CD4-positive, alpha-beta T cell (primary cell): ENCODE results near the gene CRAMP1. TPM values are rescaled to one million over a fixed set of nuclear protein-coding genes. Genes with fewer than 3 reads are reported as not detected.
A peak's percentile ranks its signal among the peaks of the same experiment; 100 is the strongest.
"Not testable (repeated sequence)": the region's sequence is repeated elsewhere in the genome, so short reads cannot be mapped to it uniquely, and the experiment has no call there.

Source experiments
- ATAC-seq: fragments of 200-7000 bp; cut with Tn5 transposase; one replicate; pipeline ENCODE4 v1.10.0; 2022; ENCODE audit warnings: mild to moderate bottlenecking; ENCODE audit not compliant: poor library complexity
- CTCF ChIA-PET: fragments of 350-600 bp; sonication (Branson Sonifier 250); formaldehyde crosslinking; loops from one replicate; lab custom pipeline; 2021; ENCODE audit warnings: antibody characterized with exemption, inconsistent platforms; lab: Charles Lee
- POLR2A ChIA-PET: fragments of 350-600 bp; sonication (Branson Sonifier 250); formaldehyde crosslinking; loops from one replicate; lab custom pipeline; 2021; ENCODE audit warnings: antibody characterized with exemption, inconsistent platforms; lab: Charles Lee
- DNase-seq, 14 experiments: peaks; one replicate each; pipeline ENCODE4 v3.0.0-alpha.2; 2013 to 2020; ENCODE audit warnings: mixed read lengths in 2 of 14
- H3K27ac ChIP-seq, 2 donors: one replicate each; pipeline versions ENCODE4 v1.5.1 to v1.7.0; 2013; ENCODE audit warnings: low read length in 2 of 2, low read depth in 1 of 2, mild to moderate bottlenecking in 1 of 2
- H3K27me3 ChIP-seq, 2 experiments: 1 replicate in 1 of 2; 2 replicates in 1 of 2; pipeline versions ENCODE4 v1.6.1 to v1.7.0; 2013; ENCODE audit warnings: low read length in 2 of 2, control low read depth in 1 of 2, mild to moderate bottlenecking in 1 of 2, moderate library complexity in 1 of 2; ENCODE audit not compliant: insufficient read depth in 2 of 2, control insufficient read depth in 1 of 2
- H3K36me3 ChIP-seq: one replicate; pipeline ENCODE4 v1.6.1; 2013; ENCODE audit warnings: low read length, control low read depth; ENCODE audit not compliant: insufficient read depth
- H3K4me1 ChIP-seq: one replicate; pipeline ENCODE4 v1.6.1; 2013; ENCODE audit warnings: low read length, control low read depth; ENCODE audit not compliant: insufficient read depth
- H3K4me3 ChIP-seq: one replicate; pipeline ENCODE4 v1.5.1; 2013; ENCODE audit warnings: mild to moderate bottlenecking, low read length, moderate library complexity
- H3K9me3 ChIP-seq, 2 experiments: 1 replicate in 1 of 2; 2 replicates in 1 of 2; pipeline versions ENCODE4 v1.6.1 to v1.7.0; 2013; ENCODE audit warnings: low read length in 2 of 2, mild to moderate bottlenecking in 2 of 2, control low read depth in 1 of 2, moderate library complexity in 1 of 2; ENCODE audit not compliant: control insufficient read depth in 1 of 2, insufficient read depth in 1 of 2
- H3K27ac Mint-ChIP-seq: one replicate; pipeline ENCODE4 v1.8.0; 2020; ENCODE audit warnings: mixed read lengths
- H3K27me3 Mint-ChIP-seq: one replicate; pipeline ENCODE4 v1.8.0; 2021; ENCODE audit warnings: mixed read lengths
- H3K36me3 Mint-ChIP-seq: one replicate; pipeline ENCODE4 v1.8.0; 2021; ENCODE audit warnings: low read depth, mixed read lengths
- H3K4me1 Mint-ChIP-seq: one replicate; pipeline ENCODE4 v1.8.0; 2021; ENCODE audit warnings: low read depth, mixed read lengths
- H3K4me3 Mint-ChIP-seq: one replicate; pipeline ENCODE4 v1.8.0; 2020; ENCODE audit warnings: mild to moderate bottlenecking, mixed read lengths
- H3K9me3 Mint-ChIP-seq: one replicate; pipeline ENCODE4 v1.8.0; 2020; ENCODE audit warnings: mixed read lengths
- intact Hi-C, 2 experiments: fragments of 100-400 bp; cut with DNase I in 1 of 2; cut with micrococcal nuclease in 1 of 2; formaldehyde crosslinking; loops; one replicate each; pipeline versions ENCODE4 v1.15.1 to v1.9.0; 2023 to 2025; cut with DNase I, micrococcal nuclease
- total RNA-seq, 174 experiments: library from RNA in 2 of 174; stranded (reverse) in 2 of 174; gene quantifications; one replicate each; pipeline ENCODE4 v1.2.3 and lab custom pipeline; 2021 to 2026
- TF ChIP-seq, protein P1 (sequence below): fragments of 200-600 bp; IDR thresholded peaks from one replicate; pipeline ENCODE4 v1.8.0; 2022; ENCODE audit warnings: antibody characterized with exemption, mild to moderate bottlenecking

Gene CRAMP1
- total RNA-seq, 2 experiments from 2014 or later, result 14.1 to 15.2 TPM

GRCh38 chr16:1701216-1701878 is 89.2 kb downstream of the CRAMP1 start:
- H3K4me1 Mint-ChIP-seq, result peaks cover 13% of the 10 kb centered on the region
- Histone ChIP-seq H3K27ac (no peak overlapping the region), H3K4me3 (no peak overlapping the region), H3K36me3 (peaks cover 34% of the 10 kb centered on the region), H3K4me1 (peaks cover 7% of the 10 kb centered on the region), H3K27me3 (no peaks in the 10 kb centered on the region), H3K9me3 (no peaks in the 10 kb centered on the region)
- no peak for DNase-seq
- H3K9me3 Mint-ChIP-seq, result no peaks in the 10 kb centered on the region
- no peak for ATAC-seq
- H3K27ac Mint-ChIP-seq, result no peak overlapping the region
- no peak overlapping the region for H3K4me3 Mint-ChIP-seq
- CTCF ChIA-PET, result no interaction called here
- TF ChIP-seq, protein P1, sequence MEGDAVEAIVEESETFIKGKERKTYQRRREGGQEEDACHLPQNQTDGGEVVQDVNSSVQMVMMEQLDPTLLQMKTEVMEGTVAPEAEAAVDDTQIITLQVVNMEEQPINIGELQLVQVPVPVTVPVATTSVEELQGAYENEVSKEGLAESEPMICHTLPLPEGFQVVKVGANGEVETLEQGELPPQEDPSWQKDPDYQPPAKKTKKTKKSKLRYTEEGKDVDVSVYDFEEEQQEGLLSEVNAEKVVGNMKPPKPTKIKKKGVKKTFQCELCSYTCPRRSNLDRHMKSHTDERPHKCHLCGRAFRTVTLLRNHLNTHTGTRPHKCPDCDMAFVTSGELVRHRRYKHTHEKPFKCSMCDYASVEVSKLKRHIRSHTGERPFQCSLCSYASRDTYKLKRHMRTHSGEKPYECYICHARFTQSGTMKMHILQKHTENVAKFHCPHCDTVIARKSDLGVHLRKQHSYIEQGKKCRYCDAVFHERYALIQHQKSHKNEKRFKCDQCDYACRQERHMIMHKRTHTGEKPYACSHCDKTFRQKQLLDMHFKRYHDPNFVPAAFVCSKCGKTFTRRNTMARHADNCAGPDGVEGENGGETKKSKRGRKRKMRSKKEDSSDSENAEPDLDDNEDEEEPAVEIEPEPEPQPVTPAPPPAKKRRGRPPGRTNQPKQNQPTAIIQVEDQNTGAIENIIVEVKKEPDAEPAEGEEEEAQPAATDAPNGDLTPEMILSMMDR, result no peak
- POLR2A ChIA-PET, result interaction anchor here (1.5 kb wide), 1 partner anchor 24 kb away, joined by 4 read pairs; no protein-coding TSS in a partner anchor
- intact Hi-C loops, result no loop called here
- H3K27me3 Mint-ChIP-seq, result no peaks in the 10 kb centered on the region
- peaks cover 61% of the 10 kb centered on the region for H3K36me3 Mint-ChIP-seq

DNA sequence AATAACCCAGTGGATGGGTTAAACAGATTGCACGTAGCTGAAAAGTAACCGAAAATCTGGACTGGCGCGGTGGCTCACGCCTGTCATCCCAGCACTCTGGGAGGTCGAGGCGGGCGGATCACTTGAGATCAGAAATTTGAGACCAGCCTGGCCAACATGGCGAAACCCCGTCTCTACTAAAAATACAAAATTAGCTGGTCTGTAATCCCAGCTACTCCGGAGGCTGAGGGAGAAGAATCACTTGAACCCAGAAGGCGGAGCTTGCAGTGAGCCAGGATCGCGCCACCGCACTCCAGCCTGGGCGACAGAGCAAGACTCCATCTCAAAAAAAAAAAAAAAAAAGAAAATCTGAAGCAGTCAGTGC is 93.1 kb downstream of the CRAMP1 start:
- H3K9me3 Mint-ChIP-seq, H3K27me3 ChIP-seq, H3K9me3 ChIP-seq, H3K27me3 Mint-ChIP-seq: not testable (repeated sequence)
- CTCF ChIA-PET, result interaction anchor here (0.6 to 5.1 kb wide), 22 partner anchors 8 to 342 kb away, joined by 3 to 39 read pairs (median 3); partner anchors contain the start of genes CRAMP1, EME2, IFT140 and JPT2
- Histone ChIP-seq H3K4me3 (peak overlapping the region; percentile 81), H3K27ac (peak overlapping the region; percentile 77 to 79), H3K36me3 (peaks cover 12% of the 10 kb centered on the region), H3K4me1 (peaks cover 34% of the 10 kb centered on the region)
- POLR2A ChIA-PET, result interaction anchor here (1.2 to 3.6 kb wide), 21 partner anchors 8 to 396 kb away, joined by 3 to 67 read pairs (median 7); partner anchors contain the start of genes CRAMP1, EME2, FAHD1 and HAGH
- ATAC-seq (peak; percentile 30), DNase-seq (peak in 3 of 14 experiments; percentile 15 to 40 (median 32))
- intact Hi-C loops, result loop anchor here (1.0 to 5.0 kb wide), 7 partner anchors 27 to 398 kb away; partner anchors contain the start of genes JPT2 (in 2 of the 2), UQCC4 (in 2 of the 2), CRAMP1 (in 1 of the 2) and EME2 (in 1 of the 2)
- Mint-ChIP-seq H3K4me3 (peak overlapping the region; percentile 96), H3K27ac (peak overlapping the region; percentile 97), H3K4me1 (peaks cover 38% of the 10 kb centered on the region), H3K36me3 (peaks cover 43% of the 10 kb centered on the region)

DNA sequence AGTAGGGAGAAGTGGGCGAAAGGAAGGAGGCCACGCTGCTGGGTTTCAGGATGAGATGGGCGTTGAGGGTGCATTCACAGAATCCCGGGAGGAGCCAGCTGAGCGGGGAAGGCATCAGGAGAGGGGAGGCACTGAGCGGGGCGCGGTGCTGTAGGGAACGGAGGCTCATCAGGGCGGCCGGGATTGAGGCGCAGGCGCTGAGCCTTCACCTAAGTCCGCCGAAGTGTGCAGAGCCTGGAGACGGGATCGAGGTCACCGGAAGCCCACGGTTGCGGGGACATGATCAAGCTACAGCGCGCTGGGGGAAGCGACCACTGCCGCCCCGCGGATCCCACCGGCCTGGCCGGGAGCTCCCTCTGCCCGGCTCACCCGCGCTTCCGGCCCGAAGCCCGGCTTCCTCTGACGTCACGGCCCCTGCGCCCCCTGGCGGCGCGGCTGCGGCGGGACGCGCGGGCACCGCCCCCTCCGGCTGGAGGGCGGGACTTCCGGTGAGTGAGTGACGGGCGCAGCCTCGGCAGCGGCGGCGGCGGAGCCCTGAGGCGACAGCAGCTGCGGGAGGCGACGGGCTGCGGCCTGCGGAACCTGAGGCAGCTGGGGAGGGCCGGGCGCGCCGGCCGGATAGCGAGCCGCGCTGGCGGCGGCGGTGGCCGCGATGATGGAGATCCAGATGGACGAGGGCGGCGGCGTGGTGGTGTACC is 93.7 kb downstream of the CRAMP1 start, which contains the start of gene MAPK8IP3:
MAPK8IP3 (plus strand) TSS at position 508 of the 698 bp plus-strand sequence; CDS start at position 653, 145 bp downstream.
- peak within 1 kb of the TSS; percentile 77 to 79 for H3K27ac ChIP-seq
- H3K4me1 Mint-ChIP-seq, result peaks cover 38% of the 10 kb centered on the region
- H3K27me3 ChIP-seq, result no peaks in the 10 kb centered on the region
- ATAC-seq (peak; percentile 75), DNase-seq (peak; percentile 84 to 99 (median 94))
- H3K27ac Mint-ChIP-seq, result peak within 1 kb of the TSS; percentile 97
- intact Hi-C loops, result loop anchor here (1.0 to 5.0 kb wide), 9 partner anchors 17 to 399 kb away; partner anchors contain the start of genes JPT2 (in 2 of the 2), UQCC4 (in 2 of the 2), CRAMP1 (in 1 of the 2) and EME2 (in 1 of the 2)
- H3K36me3 Mint-ChIP-seq, result peaks cover 38% of the 10 kb centered on the region
- no peaks in the 10 kb centered on the region for H3K9me3 Mint-ChIP-seq
- TF ChIP-seq, protein P1, result peak; percentile 70
- ChIA-PET POLR2A (interaction anchor here (0.6 to 3.6 kb wide), 30 partner anchors 8 to 397 kb away, joined by 3 to 67 read pairs (median 5); partner anchors contain the start of genes CRAMP1, EME2, FAHD1 and HAGH), CTCF (interaction anchor here (0.6 to 5.1 kb wide), 24 partner anchors 8 to 342 kb away, joined by 3 to 39 read pairs (median 4); partner anchors contain the start of genes CRAMP1, EME2, IFT140 and JPT2)
- peaks cover 35% of the 10 kb centered on the region for H3K4me1 ChIP-seq
- peak within 1 kb of the TSS; percentile 96 for H3K4me3 Mint-ChIP-seq
- peaks cover 10% of the 10 kb centered on the region for H3K36me3 ChIP-seq
- no peaks in the 10 kb centered on the region for H3K27me3 Mint-ChIP-seq
- H3K4me3 ChIP-seq, result peak within 1 kb of the TSS; percentile 98
- H3K9me3 ChIP-seq, result no peaks in the 10 kb centered on the region
